Measurements from ENCODE around the gene ANGPTL2. TPM values are rescaled to one million over a fixed set of nuclear protein-coding genes. Genes with fewer than 3 reads are reported as not detected.

Gene ANGPTL2
- total and polyA plus RNA-seq, 9 of the 15 experiments (the other 6 are each of a cell fraction or from before 2014, with no cell fraction given) = not detected

DNA sequence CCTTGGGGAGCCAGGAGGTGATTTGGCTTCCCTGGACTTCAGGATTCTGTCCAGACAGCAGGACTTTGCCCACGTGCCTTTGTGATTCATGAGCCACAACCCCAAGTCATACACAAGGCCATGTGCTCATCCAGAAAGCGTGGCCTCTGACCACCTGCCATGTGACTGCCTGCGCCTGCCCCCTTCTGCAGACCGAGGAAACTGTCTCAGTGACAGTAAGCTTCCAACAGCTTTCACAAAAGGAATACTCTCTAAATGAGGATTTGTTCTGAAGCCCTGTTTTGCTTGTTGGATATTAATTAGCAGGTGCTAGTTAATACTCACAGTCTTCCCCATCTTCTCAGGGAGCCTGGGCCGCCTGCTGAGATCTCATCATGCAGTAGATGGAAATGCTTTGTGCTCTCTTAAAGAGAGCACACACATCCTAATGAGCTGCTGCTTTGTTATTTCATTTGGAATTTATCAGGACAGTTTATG is 36.9 kb upstream of the ANGPTL2 start (continued):
- TF ChIP-seq, protein P1, sequence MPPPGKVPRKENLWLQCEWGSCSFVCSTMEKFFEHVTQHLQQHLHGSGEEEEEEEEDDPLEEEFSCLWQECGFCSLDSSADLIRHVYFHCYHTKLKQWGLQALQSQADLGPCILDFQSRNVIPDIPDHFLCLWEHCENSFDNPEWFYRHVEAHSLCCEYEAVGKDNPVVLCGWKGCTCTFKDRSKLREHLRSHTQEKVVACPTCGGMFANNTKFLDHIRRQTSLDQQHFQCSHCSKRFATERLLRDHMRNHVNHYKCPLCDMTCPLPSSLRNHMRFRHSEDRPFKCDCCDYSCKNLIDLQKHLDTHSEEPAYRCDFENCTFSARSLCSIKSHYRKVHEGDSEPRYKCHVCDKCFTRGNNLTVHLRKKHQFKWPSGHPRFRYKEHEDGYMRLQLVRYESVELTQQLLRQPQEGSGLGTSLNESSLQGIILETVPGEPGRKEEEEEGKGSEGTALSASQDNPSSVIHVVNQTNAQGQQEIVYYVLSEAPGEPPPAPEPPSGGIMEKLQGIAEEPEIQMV (tag; conservative IDR thresholded peaks at IDR 0.05; ENCODE audit: low read depth) = 0 out of 2 replicates have a peak, but pooled peaks have one; percentile 1
- TF ChIP-seq CCAR2 (IDR thresholded peaks at IDR 0.05; ENCODE audit: low read depth, low read length) = no peak
- TF ChIP-seq ZKSCAN8 (CRISPR knock-in tag; IDR thresholded peaks at IDR 0.05) = peak; percentile 74
- peak; percentile 60; the same call in 1 of the 2 replicates for TF ChIP-seq HSF4 (CRISPR knock-in tag; IDR thresholded peaks at IDR 0.05; ENCODE audit: borderline replicate concordance)
- TF ChIP-seq, protein P2, sequence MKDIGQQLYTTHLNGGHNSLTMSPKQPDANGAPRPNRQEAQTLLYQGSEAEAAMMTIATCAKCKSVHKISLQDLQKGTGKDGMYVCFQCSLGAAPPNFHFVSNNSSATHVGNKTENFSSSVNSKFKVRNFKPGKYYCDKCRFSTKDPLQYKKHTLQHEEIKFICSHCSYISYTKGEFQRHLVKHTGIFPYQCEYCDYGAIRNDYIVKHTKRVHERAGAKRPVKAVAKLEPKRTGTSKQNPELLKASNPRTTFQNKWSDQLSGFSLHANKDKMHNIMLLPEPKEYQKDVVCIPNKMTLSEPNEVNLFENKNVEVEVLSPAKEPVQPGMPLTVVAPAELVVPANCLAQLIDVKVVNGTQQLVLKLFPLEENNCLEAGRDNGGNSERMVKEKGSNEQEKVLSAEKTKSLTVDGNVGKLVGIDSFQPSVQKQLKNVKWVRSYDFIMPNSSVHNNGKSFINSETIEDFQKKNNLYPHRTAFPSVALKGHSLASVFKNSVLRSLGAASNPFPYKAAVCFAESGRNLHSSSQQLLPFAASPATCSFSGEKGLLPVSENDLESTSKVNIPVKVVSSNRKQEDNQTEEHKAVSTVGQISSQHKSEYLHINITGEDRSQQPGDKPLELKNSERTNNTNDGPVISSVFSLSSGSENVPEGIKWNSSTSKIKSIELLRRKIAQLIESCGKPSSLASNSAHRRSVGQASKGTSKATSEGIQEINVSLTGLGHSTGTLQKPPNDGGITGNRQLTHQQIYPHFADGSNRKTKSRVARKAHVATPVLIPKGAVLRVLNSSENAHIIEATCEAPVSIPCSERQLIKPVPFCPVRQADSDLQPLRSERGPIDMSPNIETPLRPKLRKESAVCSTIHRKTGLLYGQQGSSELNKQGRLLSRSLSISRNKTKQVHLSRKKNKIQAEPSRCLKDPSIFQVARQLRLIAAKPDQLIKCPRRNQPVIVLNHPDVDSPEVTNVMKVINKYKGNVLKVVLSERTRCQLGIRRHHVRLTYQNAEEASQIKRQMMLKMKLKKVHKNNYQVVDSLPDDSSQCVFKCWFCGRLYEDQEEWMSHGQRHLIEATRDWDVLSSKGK (CRISPR knock-in tag; IDR thresholded peaks at IDR 0.05) = no peak
- TF ChIP-seq NFIC (IDR thresholded peaks at IDR 0.05) = no peak
- TF ChIP-seq, protein P3, sequence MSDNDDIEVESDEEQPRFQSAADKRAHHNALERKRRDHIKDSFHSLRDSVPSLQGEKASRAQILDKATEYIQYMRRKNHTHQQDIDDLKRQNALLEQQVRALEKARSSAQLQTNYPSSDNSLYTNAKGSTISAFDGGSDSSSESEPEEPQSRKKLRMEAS (CRISPR knock-in tag; IDR thresholded peaks at IDR 0.05) = peak; percentile 98
- TF ChIP-seq ZSCAN32 (CRISPR knock-in tag; IDR thresholded peaks at IDR 0.05) = no peak
- TF ChIP-seq, protein P4, sequence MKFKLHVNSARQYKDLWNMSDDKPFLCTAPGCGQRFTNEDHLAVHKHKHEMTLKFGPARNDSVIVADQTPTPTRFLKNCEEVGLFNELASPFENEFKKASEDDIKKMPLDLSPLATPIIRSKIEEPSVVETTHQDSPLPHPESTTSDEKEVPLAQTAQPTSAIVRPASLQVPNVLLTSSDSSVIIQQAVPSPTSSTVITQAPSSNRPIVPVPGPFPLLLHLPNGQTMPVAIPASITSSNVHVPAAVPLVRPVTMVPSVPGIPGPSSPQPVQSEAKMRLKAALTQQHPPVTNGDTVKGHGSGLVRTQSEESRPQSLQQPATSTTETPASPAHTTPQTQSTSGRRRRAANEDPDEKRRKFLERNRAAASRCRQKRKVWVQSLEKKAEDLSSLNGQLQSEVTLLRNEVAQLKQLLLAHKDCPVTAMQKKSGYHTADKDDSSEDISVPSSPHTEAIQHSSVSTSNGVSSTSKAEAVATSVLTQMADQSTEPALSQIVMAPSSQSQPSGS (CRISPR knock-in tag; IDR thresholded peaks at IDR 0.05) = no peak
- TF ChIP-seq ZNF551 (CRISPR knock-in tag; IDR thresholded peaks at IDR 0.05) = no peak
- TF ChIP-seq, protein P5, sequence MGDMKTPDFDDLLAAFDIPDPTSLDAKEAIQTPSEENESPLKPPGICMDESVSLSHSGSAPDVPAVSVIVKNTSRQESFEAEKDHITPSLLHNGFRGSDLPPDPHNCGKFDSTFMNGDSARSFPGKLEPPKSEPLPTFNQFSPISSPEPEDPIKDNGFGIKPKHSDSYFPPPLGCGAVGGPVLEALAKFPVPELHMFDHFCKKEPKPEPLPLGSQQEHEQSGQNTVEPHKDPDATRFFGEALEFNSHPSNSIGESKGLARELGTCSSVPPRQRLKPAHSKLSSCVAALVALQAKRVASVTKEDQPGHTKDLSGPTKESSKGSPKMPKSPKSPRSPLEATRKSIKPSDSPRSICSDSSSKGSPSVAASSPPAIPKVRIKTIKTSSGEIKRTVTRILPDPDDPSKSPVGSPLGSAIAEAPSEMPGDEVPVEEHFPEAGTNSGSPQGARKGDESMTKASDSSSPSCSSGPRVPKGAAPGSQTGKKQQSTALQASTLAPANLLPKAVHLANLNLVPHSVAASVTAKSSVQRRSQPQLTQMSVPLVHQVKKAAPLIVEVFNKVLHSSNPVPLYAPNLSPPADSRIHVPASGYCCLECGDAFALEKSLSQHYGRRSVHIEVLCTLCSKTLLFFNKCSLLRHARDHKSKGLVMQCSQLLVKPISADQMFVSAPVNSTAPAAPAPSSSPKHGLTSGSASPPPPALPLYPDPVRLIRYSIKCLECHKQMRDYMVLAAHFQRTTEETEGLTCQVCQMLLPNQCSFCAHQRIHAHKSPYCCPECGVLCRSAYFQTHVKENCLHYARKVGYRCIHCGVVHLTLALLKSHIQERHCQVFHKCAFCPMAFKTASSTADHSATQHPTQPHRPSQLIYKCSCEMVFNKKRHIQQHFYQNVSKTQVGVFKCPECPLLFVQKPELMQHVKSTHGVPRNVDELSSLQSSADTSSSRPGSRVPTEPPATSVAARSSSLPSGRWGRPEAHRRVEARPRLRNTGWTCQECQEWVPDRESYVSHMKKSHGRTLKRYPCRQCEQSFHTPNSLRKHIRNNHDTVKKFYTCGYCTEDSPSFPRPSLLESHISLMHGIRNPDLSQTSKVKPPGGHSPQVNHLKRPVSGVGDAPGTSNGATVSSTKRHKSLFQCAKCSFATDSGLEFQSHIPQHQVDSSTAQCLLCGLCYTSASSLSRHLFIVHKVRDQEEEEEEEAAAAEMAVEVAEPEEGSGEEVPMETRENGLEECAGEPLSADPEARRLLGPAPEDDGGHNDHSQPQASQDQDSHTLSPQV (IDR thresholded peaks at IDR 0.05) = peak; percentile 86
- TF ChIP-seq, protein P6, sequence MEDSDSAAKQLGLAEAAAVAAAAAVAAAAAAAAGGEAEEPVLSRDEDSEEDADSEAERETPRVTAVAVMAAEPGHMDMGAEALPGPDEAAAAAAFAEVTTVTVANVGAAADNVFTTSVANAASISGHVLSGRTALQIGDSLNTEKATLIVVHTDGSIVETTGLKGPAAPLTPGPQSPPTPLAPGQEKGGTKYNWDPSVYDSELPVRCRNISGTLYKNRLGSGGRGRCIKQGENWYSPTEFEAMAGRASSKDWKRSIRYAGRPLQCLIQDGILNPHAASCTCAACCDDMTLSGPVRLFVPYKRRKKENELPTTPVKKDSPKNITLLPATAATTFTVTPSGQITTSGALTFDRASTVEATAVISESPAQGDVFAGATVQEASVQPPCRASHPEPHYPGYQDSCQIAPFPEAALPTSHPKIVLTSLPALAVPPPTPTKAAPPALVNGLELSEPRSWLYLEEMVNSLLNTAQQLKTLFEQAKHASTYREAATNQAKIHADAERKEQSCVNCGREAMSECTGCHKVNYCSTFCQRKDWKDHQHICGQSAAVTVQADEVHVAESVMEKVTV (CRISPR knock-in tag; IDR thresholded peaks at IDR 0.05) = peak; percentile 30
- no peak for TF ChIP-seq ZNF184 (CRISPR knock-in tag; IDR thresholded peaks at IDR 0.05)
- TF ChIP-seq EP300 (IDR thresholded peaks at IDR 0.05; ENCODE audit: low read length) = 0 out of 2 replicates have a peak, but pooled peaks have one; percentile 32
- TF ChIP-seq PHF20 (IDR thresholded peaks at IDR 0.05; ENCODE audit: partially characterized antibody) = no peak

All from K562 (cell line).